GM21723 (cell line): ENCODE measurements around the gene KCNQ4.

Experiments used
- ATAC-seq: cut with Tn5 transposase; IDR thresholded peaks from one replicate; pipeline ENCODE4 v1.9.1; 2021; ENCODE audit warnings: mild to moderate bottlenecking, moderate library complexity; ENCODE audit not compliant: unreplicated experiment

KCNQ4 gene

GRCh38 chr1:40887652-40888051 lies 104.1 kb downstream of the KCNQ4 start:
- ATAC-seq: no peak
